K562 (cell line): ENCODE results near the gene CCR7.

Experiments used
- CLOCK ChIP-seq: fragments of 250-450 bp; sonication (Bioruptor Pico); IDR thresholded peaks from 2 replicates; pipeline ENCODE4 v1.4.0; 2020; ENCODE audit warnings: mild to moderate bottlenecking, moderate library complexity, borderline replicate concordance
- FOXK2 ChIP-seq, 2 experiments: fragments of 450-650 bp; IDR thresholded peaks in 1 of 2; conservative IDR thresholded peaks in 1 of 2; 2 replicates each; pipeline ENCODE4 v1.6.1; 2016; ENCODE audit warnings: low read depth in 2 of 2, mild to moderate bottlenecking in 1 of 2
- NFRKB ChIP-seq: fragments of 450-650 bp; IDR thresholded peaks from 2 replicates; pipeline ENCODE4 v1.6.1; 2016; ENCODE audit warnings: low read depth
- PHF20 ChIP-seq: fragments of 450-650 bp; IDR thresholded peaks from 2 replicates; pipeline ENCODE4 v1.6.1; 2018; ENCODE audit not compliant: partially characterized antibody
- POLR2A ChIP-seq: fragments of 450-650 bp; conservative IDR thresholded peaks from 2 replicates; pipeline ENCODE4 v1.6.1; 2016
- POU5F1 ChIP-seq: fragments of 150-350 bp; IDR thresholded peaks from 2 replicates; pipeline ENCODE4 v1.6.1; 2014; ENCODE audit warnings: borderline replicate concordance, low read length, low read depth, mild to moderate bottlenecking; ENCODE audit not compliant: partially characterized antibody
- RAD21 ChIP-seq, 2 experiments: fragments of 250-450 bp in 1 of 2; fragments of 450-650 bp in 1 of 2; sonication (Bioruptor Pico) in 1 of 2; formaldehyde crosslinking in 1 of 2; IDR thresholded peaks in 1 of 2; conservative IDR thresholded peaks in 1 of 2; 2 replicates each; pipeline versions ENCODE4 v1.4.0 to v1.8.0; 2020 to 2022; ENCODE audit warnings: mild to moderate bottlenecking in 2 of 2, moderate library complexity in 1 of 2
- SPI1 ChIP-seq: IDR thresholded peaks from 2 replicates; pipeline ENCODE4 v1.6.1; 2011; ENCODE audit warnings: low read depth, low read length, control low read depth, borderline replicate concordance
- ZNF644 ChIP-seq: fragments of 200-800 bp; sonication (Bioruptor generic); IDR thresholded peaks from 2 replicates; pipeline ENCODE4 v1.6.1; 2016; ENCODE audit warnings: low read depth, missing genetic modification characterization, missing compliant biosample characterization

DNA sequence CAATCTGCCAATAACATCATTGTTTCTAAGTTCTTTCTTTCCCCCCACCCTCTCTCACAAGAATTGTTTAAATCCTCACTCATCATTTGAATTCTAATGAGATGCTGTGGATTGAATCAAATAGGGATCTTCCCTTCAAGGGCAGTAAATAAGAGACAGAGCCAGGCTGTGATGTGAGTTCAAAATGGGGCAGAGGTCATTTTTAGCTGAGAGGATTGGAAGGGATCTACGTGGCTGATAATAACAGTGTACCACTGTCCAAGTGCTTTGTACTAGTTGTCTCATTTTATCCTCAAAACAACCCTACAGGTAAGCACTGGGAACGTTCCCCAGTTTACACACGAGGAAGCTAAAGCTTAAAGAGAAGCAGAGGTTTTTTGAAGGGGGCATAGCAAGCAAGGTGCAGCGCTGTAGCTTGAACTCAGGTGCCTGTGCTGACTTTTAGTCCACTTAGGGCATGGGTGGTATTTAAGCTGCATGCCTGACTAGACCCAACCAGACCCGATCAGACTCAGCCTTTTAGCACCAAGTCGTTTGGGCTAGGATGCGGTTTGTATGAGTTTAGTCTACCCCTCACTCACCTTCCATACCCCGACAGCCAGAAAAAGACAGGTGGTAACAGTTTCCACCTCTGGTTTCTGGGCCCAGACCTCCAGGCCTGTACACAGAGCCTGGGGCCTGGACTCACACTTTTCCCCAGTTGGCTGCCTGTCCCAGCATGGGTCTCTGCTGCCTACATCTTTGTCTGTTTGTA is 39.2 kb upstream of the CCR7 start:
- TF ChIP-seq CLOCK (no peak), POU5F1 (no peak), SPI1 (no peak), POLR2A (no peak), PHF20 (no peak), FOXK2 (conservative IDR thresholded peaks at IDR 0.05 in 1 of 2, IDR thresholded peaks at IDR 0.05 in 1 of 2; ENCODE audit: low read depth in 2 of 2) (no peak), NFRKB (no peak), ZNF644 (no peak), RAD21 (CRISPR knock-in tag; conservative IDR thresholded peaks at IDR 0.05 in 1 of 2, IDR thresholded peaks at IDR 0.05 in 1 of 2) (no peak)
